NCI-H2107 treated with DMSO at 0.1 percent for 48 hours (cell line): ENCODE results near the gene KLKB1.
A peak's percentile ranks its signal among the peaks of the same experiment; 100 is the strongest.

ENCODE experiments used
- DNase-seq: peaks from one replicate; lab custom pipeline; 2025; ENCODE audit not compliant: unreplicated experiment; lab: John Stamatoyannopoulos, UW

Gene KLKB1

DNA sequence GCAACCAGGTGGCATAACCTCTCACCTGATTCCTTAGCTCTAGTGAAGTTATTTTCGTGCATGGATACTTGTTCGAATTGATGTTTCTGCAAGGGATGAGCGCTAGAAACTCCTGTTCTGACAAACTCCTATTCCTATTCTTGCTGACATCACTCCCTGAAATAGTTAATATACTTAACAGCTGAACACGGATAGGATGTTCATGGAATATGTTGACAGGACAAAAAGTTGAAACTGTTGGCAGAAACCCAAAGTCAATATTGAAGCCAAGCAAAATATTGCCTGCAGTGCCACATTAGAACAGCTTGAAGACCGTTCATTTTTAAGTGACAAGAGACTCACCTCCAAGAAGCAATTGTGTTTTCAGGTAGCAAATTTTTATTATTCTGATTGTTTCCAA is at the start of gene KLKB1:
TSS of gene KLKB1 (plus strand) at position 287 of the 400 bp plus-strand sequence. CDS start 689 bp downstream, outside the sequence.
- no peak for DNase-seq

DNA sequence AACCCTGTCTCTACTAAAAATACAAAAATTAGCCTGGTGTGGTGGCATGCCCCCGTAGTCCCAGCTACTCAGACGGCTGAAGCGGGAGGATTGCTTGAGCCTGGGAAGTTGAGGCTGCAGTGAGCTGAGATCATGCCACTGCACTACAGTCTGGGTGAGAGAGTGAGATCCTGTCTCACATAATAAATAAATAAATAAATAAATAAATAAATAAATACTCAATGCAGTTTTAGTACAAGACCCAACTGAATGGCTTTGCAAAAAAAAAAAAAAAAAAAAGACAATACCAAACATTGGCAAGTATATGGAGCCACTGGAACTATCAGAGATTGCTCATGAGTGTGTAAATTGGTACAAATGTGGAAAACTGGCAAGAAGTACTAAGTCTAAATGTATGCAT is 39.2 kb upstream of the KLKB1 start:
- DNase-seq = no peak

- no peak for DNase-seq
These were observed 37.7 kb upstream of the KLKB1 start for GRCh38 chr4:186189656-186190055.

- peak; percentile 28 for DNase-seq
These were observed 36.6 kb upstream of the KLKB1 start for GRCh38 chr4:186190581-186191199.

DNA sequence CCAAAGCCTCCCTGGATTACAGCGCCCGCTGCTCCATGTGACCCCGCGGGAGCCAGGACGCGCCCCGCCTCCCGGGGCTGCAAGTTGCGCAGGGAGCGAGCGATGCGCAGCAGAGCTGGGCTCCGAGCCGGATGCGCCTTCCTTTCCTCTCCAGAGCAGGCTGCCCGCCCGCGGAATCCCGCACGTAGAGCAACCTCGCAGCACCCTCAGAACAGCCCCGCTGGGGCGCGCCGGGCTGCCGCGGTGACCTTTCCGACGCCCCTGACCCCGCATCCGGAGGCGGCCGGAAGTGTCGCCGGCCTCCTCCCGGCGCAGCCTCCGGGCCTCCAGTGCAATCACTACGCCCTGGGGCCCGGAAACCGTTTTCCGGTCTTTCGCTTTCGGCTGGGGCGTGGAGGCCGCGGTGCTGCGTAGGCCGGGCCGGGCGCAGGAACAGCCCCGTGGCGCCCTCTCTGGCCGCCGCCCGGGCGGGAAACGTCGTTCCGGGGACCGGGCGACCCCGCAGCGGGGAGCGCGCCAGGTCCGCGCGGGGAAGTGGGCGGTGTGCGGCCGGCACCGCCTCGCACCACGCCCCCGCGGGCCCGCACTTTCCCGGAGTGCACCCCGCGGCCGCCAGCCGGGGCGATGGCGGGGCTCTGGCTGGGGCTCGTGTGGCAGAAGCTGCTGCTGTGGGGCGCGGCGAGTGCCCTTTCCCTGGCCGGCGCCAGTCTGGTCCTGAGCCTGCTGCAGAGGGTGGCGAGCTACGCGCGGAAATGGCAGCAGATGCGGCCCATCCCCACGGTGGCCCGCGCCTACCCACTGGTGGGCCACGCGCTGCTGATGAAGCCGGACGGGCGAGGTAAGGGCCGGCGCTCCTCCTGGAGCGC is 35.9 kb upstream of the KLKB1 start, which contains the start of gene CYP4V2:
TSS of gene CYP4V2 (plus strand) at position 368 of the 866 bp plus-strand sequence. CDS start at position 625, 257 bp downstream.
- DNase-seq = no peak

- DNase-seq = no peak
These were observed 35.2 kb upstream of the KLKB1 start for GRCh38 chr4:186192066-186192612.

GRCh38 chr4:186193851-186194250 is 33.5 kb upstream of the KLKB1 start:
- DNase-seq = no peak

GRCh38 chr4:186196063-186196462 is 31.2 kb upstream of the KLKB1 start:
- no peak for DNase-seq

DNA sequence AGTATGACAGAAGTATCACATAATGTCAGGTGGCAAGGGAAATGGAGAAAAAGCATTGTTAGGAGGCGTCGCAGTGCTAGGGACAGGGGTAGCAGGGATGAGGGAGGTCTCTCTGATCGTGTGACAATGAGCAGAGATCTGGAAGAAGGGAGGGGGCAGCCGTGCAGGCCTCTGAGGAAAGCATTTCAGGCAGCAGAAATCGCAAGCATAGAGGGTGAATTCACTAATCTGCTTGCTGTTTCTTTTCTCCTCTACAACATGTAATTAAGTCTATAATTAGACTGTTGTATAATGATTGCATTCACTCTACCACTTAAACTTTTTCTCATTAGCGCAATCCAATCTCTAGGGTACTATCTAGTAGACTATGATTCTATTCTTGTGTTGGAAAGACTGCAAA is 26.8 kb upstream of the KLKB1 start:
- no peak for DNase-seq

DNA sequence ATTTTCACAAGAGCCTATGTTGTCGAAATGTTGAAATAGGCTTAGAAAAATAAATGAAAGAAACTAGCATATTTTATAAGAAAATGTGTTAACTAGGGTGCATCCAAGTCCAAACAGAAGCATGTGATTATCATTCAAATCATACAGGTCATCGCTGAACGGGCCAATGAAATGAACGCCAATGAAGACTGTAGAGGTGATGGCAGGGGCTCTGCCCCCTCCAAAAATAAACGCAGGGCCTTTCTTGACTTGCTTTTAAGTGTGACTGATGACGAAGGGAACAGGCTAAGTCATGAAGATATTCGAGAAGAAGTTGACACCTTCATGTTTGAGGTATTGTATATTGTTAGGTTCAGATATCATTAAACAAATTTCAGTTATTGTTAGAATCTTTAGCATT is 26.3 kb upstream of the KLKB1 start:
- DNase-seq = no peak

DNA sequence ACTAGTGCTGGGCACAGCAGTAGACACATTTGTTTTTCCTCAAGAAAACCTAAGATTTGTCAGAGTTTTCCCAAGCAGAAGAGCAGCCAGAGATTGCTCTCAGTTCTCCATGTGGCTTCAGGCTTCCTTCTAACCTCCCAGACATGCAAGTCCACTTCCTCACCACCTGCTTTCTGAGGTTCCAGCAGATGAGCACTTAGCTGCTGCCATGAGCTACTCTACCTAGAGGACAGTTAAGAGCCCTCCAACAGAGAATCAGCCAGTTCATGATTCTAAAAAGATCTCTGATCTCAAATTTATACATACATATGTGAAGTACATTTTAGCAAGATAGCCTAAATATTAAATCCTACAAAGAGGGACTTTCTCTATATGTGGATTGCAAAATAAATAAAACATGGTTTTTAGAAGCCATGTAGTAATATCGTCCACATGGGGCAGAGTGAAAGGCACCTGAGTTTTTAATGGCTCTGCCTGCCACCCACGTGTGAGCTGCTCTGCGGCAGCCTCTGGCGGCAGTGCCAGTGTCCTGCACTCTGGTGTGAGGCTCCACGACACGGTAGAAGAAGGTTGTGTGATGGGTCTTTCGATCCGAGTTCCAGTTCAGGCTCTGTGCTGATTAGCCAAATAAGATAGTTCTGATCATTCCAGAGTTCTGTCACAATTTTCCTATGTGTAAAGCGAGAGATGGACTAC is 25.6 kb upstream of the KLKB1 start:
- DNase-seq = peak; percentile 20

DNA sequence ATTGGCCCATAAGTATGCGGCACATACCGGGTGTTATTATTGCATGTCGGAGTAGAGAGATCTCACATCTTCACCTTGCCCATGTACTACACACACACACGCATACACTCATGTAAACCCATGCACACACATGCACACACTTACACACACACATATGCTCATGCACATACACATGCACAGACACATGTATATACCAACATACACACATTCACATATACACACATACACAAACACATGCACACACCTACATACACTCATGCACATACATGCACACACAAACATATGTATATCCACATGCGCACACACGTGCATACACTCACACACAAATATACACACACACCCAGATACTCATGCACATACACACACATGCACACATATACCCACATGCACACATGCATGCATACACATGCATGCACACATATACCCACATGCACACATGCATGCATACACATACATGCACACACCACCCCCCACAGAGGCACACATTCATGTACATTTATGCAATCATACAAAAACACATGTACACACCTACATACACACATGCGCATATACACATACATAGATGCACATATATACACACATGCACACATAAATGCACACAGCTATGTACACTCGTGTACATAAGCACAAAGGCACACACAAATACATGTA is 24.7 kb upstream of the KLKB1 start:
- DNase-seq = no peak

DNA sequence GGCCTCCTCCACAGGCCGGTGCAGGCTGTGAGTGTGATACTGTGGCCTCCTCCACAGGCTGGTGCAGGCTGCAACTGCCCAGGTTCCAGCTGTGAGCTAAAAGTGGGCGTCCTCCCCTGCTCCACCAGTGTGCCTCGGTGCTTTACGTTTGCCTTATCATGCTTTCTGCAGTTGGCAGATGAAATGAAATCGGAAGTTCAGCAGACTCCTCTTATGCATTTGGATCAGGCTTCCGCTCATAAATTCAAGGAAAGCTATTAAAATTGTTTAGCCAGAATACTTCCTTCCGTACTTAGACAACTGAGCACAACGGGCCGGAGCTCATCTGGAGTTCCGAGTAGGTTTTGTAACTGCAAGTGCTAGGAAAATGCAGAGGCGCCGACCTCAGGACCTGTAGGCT is 23.9 kb upstream of the KLKB1 start:
- DNase-seq = no peak

DNA sequence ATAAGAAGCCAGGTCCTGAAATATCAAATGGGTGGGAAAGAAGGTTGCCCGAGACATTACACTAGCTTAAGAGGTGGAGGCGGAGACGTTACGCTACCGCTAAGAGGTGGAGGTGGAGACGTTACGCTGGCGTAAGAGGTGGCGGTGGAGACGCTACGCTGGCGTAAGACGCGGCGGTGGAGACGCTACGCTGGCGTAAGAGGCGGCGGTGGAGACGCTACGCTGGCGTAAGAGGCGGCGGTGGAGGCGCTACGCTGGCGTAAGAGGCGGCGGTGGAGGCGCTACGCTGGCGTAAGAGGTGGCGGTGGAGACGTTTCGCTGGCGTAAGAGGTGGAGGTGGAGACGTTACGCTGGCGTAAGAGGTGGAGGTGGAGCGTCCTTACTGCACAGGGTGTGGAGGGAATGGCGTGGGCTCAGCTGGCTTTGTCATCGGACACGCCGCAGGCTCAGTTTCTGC is 23.2 kb upstream of the KLKB1 start:
- DNase-seq = no peak

DNA sequence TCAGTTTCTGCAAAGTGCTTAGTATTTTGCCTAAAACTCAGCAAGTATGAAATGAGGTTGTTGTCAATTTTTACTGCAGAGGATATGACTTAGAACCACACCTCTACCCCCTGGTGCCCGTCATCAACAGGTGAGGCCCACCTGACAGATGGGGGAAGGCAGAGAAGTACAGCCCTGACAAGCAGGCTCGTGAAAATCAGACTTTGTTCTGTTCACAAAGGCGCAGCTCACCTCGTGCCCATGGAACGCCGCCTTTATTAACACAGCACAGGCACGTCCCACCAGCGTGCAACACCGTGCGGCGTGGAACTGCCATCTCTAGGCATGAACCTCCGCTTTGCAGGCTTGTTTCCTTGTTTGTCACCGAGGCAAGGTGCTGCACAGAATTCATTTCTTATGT is 22.6 kb upstream of the KLKB1 start:
- no peak for DNase-seq

DNA sequence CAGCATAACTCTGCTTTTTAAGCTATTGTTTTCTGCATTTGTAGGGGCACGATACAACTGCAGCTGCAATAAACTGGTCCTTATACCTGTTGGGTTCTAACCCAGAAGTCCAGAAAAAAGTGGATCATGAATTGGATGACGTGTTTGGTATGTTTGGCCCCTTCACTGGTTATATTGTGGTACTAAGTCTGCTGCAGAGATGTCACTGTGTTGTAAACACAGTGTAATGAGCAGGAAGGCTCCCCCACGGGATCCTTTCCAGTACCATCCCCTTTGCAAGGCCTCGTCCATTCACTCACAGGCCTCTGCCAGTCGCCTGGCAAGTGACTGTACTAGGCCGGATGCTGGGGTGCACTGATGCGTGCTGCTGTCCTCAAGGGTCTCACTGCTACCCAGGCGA is 22.2 kb upstream of the KLKB1 start:
- DNase-seq = no peak

GRCh38 chr4:186216465-186217024 is 10.8 kb upstream of the KLKB1 start:
- DNase-seq = peak; percentile 37

- no peak for DNase-seq
These were observed 9.5 kb upstream of the KLKB1 start for GRCh38 chr4:186217733-186218293.

- DNase-seq = no peak
These were observed 5.7 kb upstream of the KLKB1 start for GRCh38 chr4:186221624-186222023.

- DNase-seq = no peak
These were observed 1.5 kb upstream of the KLKB1 start for GRCh38 chr4:186225848-186226247.
